Measurements from ENCODE around the gene SLC9A8. TPM values are rescaled to one million over a fixed set of nuclear protein-coding genes. Genes with fewer than 3 reads are reported as not detected.

SLC9A8 gene
- total RNA-seq, 4 donors from 2014 or later: 8.2 to 17.3 (median 12.1) TPM

DNA sequence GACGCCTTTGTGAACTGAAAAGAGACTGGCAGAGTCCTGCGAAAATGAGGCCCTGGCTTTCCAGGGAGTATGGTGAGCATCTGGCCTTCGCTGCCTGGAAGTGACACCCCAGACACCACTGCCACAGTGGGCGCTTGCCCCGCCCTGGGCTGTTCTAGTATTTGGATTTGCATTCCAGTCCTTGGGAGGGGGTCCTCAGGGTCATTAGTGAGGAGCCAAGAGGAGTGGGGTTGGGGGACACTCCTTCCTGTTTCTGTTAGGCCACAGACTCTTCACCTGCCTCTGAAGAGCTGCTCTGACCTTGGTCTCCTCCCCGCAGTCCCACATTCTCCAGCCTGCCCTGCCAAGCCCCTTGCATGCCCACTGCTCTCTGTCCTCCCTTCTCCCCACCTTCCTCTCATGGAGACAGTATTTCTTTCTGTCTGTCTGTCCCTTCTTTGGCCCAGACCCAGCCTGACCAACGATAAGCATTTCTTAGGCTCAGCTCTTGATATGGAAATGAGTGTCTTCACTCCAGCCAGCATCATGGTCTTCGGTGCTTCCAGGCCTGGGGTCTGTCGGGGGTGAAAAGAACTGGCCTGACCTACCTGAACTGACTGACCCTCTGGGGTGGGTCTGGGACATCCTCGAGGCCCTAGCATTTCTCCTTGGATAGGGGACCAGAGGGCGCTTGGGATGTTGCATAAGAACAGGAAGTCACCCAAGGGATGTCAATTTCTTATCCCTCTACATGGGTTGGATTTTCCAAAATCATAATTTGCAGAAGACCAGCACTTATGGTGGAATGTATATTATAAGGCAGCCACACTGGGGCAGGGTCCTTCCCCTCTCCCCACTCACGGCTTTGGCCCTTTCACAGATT is 19.4 kb downstream of the SLC9A8 start:
- 81 to 84% methylated on average over 9 to 12 of the region's 12 CpGs for WGBS, 2 donors
- DNase-seq (ENCODE audit: low spot score in 2 of 2): no peak
- Histone ChIP-seq H3K27ac (peak overlapping the region in 2 of 4 donors; percentile 6 to 76), H3K36me3 (peaks cover 0 to 52% (median 0%) of the 10 kb centered on the region in 3 donors), H3K27me3 (no peaks in the 10 kb centered on the region), H3K4me3 (no peak overlapping the region), H3K9me3 (no peaks in the 10 kb centered on the region), H3K4me1 (peaks cover 0 to 3% (median 0%) of the 10 kb centered on the region in 4 donors)
- TF ChIP-seq, protein P1, sequence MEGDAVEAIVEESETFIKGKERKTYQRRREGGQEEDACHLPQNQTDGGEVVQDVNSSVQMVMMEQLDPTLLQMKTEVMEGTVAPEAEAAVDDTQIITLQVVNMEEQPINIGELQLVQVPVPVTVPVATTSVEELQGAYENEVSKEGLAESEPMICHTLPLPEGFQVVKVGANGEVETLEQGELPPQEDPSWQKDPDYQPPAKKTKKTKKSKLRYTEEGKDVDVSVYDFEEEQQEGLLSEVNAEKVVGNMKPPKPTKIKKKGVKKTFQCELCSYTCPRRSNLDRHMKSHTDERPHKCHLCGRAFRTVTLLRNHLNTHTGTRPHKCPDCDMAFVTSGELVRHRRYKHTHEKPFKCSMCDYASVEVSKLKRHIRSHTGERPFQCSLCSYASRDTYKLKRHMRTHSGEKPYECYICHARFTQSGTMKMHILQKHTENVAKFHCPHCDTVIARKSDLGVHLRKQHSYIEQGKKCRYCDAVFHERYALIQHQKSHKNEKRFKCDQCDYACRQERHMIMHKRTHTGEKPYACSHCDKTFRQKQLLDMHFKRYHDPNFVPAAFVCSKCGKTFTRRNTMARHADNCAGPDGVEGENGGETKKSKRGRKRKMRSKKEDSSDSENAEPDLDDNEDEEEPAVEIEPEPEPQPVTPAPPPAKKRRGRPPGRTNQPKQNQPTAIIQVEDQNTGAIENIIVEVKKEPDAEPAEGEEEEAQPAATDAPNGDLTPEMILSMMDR (IDR thresholded peaks at IDR 0.05): no peak
- TF ChIP-seq POLR2A (IDR thresholded peaks at IDR 0.05) (no peak), EP300 (IDR thresholded peaks at IDR 0.05) (no peak)

DNA sequence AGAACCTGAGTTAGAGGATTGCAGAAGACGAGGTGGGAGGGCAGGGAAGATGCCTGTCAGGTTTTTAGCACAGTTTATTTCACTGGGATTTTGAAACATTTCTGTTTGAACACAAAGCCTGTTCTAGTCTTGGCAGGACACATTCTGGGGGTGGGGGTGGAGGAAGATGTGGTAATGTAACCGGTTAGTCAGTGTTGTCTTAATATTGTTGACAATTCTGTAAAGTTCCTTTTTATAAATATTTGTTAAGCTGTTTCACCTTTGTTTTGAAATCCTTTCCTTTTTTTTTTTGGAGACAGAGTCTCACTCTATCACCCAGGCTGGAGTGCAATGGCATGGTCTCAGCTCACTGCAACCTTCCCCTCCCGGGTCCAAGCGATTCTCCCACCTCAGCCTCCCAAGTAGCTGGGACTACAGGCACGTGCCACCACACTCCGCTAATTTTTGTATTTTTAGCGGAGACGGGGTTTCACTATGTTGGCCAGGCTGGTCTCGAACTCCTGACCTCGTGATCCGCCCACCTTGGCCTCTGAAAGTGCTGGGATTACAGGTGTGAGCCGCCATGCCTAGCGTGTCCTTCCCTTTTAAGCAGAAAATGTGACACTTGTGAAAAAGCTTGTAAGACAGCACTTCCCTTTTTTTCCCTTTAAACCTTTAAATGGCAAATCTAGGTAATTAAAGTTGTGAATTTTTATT is 20.2 kb downstream of the SLC9A8 start:
- Histone ChIP-seq H3K4me3 (no peak overlapping the region), H3K27ac (peak overlapping the region in 2 of 4 donors; percentile 6 to 7), H3K36me3 (peaks cover 0 to 47% (median 0%) of the 10 kb centered on the region in 3 donors), H3K27me3 (no peaks in the 10 kb centered on the region), H3K9me3 (no peaks in the 10 kb centered on the region), H3K4me1 (peaks cover 0 to 3% (median 0%) of the 10 kb centered on the region in 4 donors)
- WGBS, 2 donors: 84 to 86% methylated on average over 13 of the region's 13 CpGs
- TF ChIP-seq EP300 (IDR thresholded peaks at IDR 0.05) (no peak), POLR2A (IDR thresholded peaks at IDR 0.05) (no peak)
- TF ChIP-seq, protein P1 (IDR thresholded peaks at IDR 0.05): no peak
- peak in 1 of 2 donors; percentile 34 for DNase-seq (ENCODE audit: low spot score in 2 of 2)

DNA sequence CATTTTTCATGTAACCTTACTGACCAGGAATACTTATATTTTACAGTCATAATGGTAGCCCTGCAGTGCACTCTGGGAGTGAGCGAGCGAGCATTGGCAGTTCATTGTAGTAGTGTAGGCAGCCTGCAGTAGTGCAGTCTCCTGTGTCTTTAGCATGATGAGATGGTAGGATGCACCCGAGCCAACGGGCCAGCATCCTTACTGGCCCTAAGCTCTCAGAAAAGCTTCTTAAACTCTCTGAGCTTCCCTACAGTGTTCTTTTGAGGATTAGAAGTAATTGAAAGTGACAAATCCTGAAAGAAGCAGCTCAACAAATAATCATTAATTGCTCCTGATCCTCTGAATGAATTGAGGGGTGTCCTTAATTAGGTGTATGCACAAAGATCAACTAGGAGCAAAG is 20.9 kb downstream of the SLC9A8 start:
- H3K36me3 ChIP-seq: peaks cover 0 to 47% (median 0%) of the 10 kb centered on the region in 3 donors
- no peak overlapping the region for H3K27ac ChIP-seq
- TF ChIP-seq, protein P1 (IDR thresholded peaks at IDR 0.05): no peak
- TF ChIP-seq EP300 (IDR thresholded peaks at IDR 0.05) (no peak), POLR2A (IDR thresholded peaks at IDR 0.05) (no peak)
- WGBS, 2 donors: 87 to 90% methylated on average over 4 of the region's 4 CpGs
- DNase-seq (ENCODE audit: low spot score in 2 of 2): no peak
- no peaks in the 10 kb centered on the region for H3K27me3 ChIP-seq
- peaks cover 0 to 3% (median 0%) of the 10 kb centered on the region in 4 donors for H3K4me1 ChIP-seq
- no peaks in the 10 kb centered on the region for H3K9me3 ChIP-seq
- no peak overlapping the region for H3K4me3 ChIP-seq

DNA sequence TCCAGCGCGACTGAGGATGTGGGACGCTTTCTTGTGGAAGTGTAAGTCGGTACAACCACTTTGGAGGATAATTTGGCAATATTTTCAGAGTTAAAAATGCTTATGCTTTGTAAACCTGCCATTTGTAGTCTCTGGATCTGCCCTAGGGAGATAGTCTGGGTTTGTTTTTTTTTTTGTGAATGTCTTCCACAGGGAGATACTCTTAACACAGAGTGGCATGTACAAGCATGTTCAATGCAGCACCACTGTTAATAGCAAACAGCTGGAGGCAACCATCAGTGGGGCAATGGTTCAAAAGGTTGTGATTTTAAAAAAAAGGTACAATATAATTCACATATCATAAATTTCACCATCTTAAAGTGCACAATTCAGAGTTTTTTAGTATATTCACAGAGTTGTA is 22.4 kb downstream of the SLC9A8 start:
- no peak overlapping the region for H3K27ac ChIP-seq
- H3K4me1 ChIP-seq: peaks cover 0 to 3% (median 0%) of the 10 kb centered on the region in 4 donors
- no peak for DNase-seq (ENCODE audit: low spot score in 2 of 2)
- no peaks in the 10 kb centered on the region for H3K27me3 ChIP-seq
- WGBS, 2 donors: 86 to 91% methylated on average over 4 of the region's 4 CpGs
- TF ChIP-seq, protein P1 (IDR thresholded peaks at IDR 0.05): no peak
- TF ChIP-seq POLR2A (IDR thresholded peaks at IDR 0.05): no peak
- no peak for TF ChIP-seq EP300 (IDR thresholded peaks at IDR 0.05)
- peaks cover 0 to 33% (median 0%) of the 10 kb centered on the region in 3 donors for H3K36me3 ChIP-seq
- H3K9me3 ChIP-seq: no peaks in the 10 kb centered on the region
- H3K4me3 ChIP-seq: no peak overlapping the region

DNA sequence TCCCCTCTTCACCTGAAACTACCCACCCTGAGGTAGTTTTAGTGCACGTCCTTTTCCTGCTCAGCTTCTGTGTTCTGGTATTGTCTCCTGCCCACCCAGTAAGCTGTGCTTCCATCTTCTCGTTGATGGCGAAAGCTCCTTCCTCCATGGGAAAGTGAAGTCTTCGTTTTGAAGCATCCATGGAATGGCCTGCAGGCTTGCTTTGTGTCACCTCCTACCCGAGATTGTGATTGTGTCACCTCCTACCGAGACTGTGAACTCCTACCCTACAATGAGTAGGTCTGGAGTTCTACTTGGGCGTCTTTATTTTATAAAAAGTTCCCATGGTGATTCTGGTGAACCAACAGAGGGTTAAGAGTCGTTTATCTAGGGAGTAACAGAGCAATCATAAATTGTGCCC is 25.9 kb downstream of the SLC9A8 start:
- no peaks in the 10 kb centered on the region for H3K27me3 ChIP-seq
- no peak overlapping the region for H3K27ac ChIP-seq
- H3K36me3 ChIP-seq: peaks cover 0 to 31% (median 0%) of the 10 kb centered on the region in 3 donors
- 68 to 74% methylated on average over 8 of the region's 8 CpGs for WGBS, 2 donors
- no peak overlapping the region for H3K4me3 ChIP-seq
- no peak for DNase-seq (ENCODE audit: low spot score in 2 of 2)
- H3K9me3 ChIP-seq: no peaks in the 10 kb centered on the region
- H3K4me1 ChIP-seq: no peaks in the 10 kb centered on the region
- TF ChIP-seq, protein P1 (IDR thresholded peaks at IDR 0.05): no peak

All from tibial nerve (tissue), 4 donors.